Thyroid gland (tissue), 4 donors: ENCODE data around the gene FOXC1.

Source experiments
- POLR2A ChIP-seq, 2 donors: fragments of 450-650 bp; IDR thresholded peaks; one replicate each; pipeline ENCODE4 v1.6.1; 2017; ENCODE audit warnings: antibody characterized with exemption in 2 of 2, mild to moderate bottlenecking in 2 of 2, moderate library complexity in 1 of 2
- TF ChIP-seq, protein P1 (sequence below), 6 experiments: fragments of 200-600 bp in 3 of 6; fragments of 450-650 bp in 3 of 6; sonication (generic) in 3 of 6; IDR thresholded peaks; one replicate each; pipeline ENCODE4 v1.5.1; 2016 to 2019; ENCODE audit warnings: antibody characterized with exemption in 6 of 6, mild to moderate bottlenecking in 2 of 6, inconsistent platforms in 1 of 6, moderate library complexity in 1 of 6

DNA sequence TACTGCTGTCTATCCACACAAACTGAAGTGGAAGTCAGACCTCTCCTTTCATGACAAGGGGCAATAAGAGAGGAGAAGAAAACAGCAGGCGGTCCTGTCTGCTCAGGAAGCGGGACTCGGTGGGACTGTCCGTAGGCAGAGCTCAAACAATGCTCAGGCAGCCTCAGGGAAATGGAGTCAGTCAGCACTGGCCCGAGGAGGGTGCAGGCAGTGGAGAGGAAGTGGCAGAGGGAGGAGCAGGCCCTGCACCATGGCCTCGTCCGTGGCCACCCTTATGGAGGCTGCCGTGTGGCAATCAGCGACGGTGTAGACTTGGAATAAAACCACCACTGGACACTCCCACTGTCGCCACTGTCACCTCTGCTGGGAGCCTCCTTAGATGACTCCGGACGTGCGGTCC is 19.6 kb downstream of the FOXC1 start:
- TF ChIP-seq, protein P1, sequence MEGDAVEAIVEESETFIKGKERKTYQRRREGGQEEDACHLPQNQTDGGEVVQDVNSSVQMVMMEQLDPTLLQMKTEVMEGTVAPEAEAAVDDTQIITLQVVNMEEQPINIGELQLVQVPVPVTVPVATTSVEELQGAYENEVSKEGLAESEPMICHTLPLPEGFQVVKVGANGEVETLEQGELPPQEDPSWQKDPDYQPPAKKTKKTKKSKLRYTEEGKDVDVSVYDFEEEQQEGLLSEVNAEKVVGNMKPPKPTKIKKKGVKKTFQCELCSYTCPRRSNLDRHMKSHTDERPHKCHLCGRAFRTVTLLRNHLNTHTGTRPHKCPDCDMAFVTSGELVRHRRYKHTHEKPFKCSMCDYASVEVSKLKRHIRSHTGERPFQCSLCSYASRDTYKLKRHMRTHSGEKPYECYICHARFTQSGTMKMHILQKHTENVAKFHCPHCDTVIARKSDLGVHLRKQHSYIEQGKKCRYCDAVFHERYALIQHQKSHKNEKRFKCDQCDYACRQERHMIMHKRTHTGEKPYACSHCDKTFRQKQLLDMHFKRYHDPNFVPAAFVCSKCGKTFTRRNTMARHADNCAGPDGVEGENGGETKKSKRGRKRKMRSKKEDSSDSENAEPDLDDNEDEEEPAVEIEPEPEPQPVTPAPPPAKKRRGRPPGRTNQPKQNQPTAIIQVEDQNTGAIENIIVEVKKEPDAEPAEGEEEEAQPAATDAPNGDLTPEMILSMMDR (IDR thresholded peaks at IDR 0.05) = no peak
- no peak for TF ChIP-seq POLR2A (IDR thresholded peaks at IDR 0.05)
